Esophagus squamous epithelium (tissue), 5 donors: ENCODE results near the gene BTAF1. TPM values are rescaled to one million over a fixed set of nuclear protein-coding genes. Genes with fewer than 3 reads are reported as not detected.

Experiments
- DNase-seq: peaks from one replicate; lab custom pipeline; 2025; lab: John Stamatoyannopoulos, UW
- H3K27ac ChIP-seq, 4 donors: fragments of 200-600 bp; sonication (generic); one replicate each; pipeline ENCODE4 v1.5.1; 2016 to 2019; ENCODE audit warnings: mild to moderate bottlenecking in 1 of 4
- H3K27me3 ChIP-seq, 4 donors: fragments of 200-600 bp; sonication (generic); 1 replicate in 3 of 4; 2 replicates in 1 of 4; pipeline versions ENCODE4 v1.5.1 to v1.6.0; 2017 to 2021; ENCODE audit warnings: antibody characterized with exemption in 1 of 4
- H3K36me3 ChIP-seq, 3 donors: fragments of 200-600 bp; sonication (generic); one replicate each; pipeline ENCODE4 v1.5.1; 2016 to 2019
- H3K4me1 ChIP-seq, 3 donors: fragments of 200-600 bp; sonication (generic); one replicate each; pipeline ENCODE4 v1.5.1; 2017 to 2019
- H3K4me3 ChIP-seq, 4 donors: fragments of 200-600 bp; sonication (generic); 1 replicate in 3 of 4; 2 replicates in 1 of 4; pipeline ENCODE4 v1.5.1; 2016 to 2019; ENCODE audit warnings: mild to moderate bottlenecking in 2 of 4, moderate library complexity in 1 of 4
- H3K9me3 ChIP-seq, 3 donors: fragments of 200-600 bp; sonication (generic); one replicate each; pipeline ENCODE4 v1.5.1; 2016 to 2019
- CTCF ChIP-seq, 6 experiments: fragments of 450-650 bp in 4 of 6; fragments of 200-600 bp in 2 of 6; sonication (generic) in 2 of 6; IDR thresholded peaks; one replicate each; pipeline ENCODE4 v1.5.1; 2016 to 2019; ENCODE audit warnings: antibody characterized with exemption in 6 of 6, mild to moderate bottlenecking in 4 of 6, moderate library complexity in 4 of 6
- POLR2A ChIP-seq, 4 donors: fragments of 450-650 bp; IDR thresholded peaks; one replicate each; pipeline ENCODE4 v1.6.1; 2017; ENCODE audit warnings: antibody characterized with exemption in 4 of 4, mild to moderate bottlenecking in 4 of 4, moderate library complexity in 3 of 4
- WGBS, 2 donors: methylation state at CpG; one replicate each; pipeline ENCODE4 v1.1.5; 2018; 5-methylcytosine and 5-hydroxymethylcytosine counted together
- intact Hi-C: fragments of 100-400 bp; cut with DNase I; formaldehyde crosslinking; loops from one replicate; pipeline ENCODE4 v1.15.0; 2022
- small RNA-seq, 4 donors: library from RNA; depleted of rRNA; stranded (forward); fragments of <200 nt; gene quantifications; one replicate each; pipeline ENCODE3, GENCODE V24; 2016
- total RNA-seq, 4 donors: library from RNA; depleted of rRNA; stranded (reverse); fragments of >200 nt; gene quantifications; one replicate each; pipeline ENCODE4 v1.1.0, GENCODE V29; 2016
- donor health status: DM: yes; HTN: yes; CAD: no.

BTAF1 gene
- total RNA-seq, 4 donors from 2014 or later, result 19.0 to 52.8 (median 28.0) TPM

- Histone ChIP-seq H3K4me3 (no peak overlapping the region), H3K9me3 (no peaks in the 10 kb centered on the region), H3K4me1 (no peaks in the 10 kb centered on the region), H3K27me3 (no peaks in the 10 kb centered on the region), H3K27ac (no peak overlapping the region), H3K36me3 (peaks cover 0 to 76% (median 3%) of the 10 kb centered on the region in 3 donors)
- TF ChIP-seq CTCF (IDR thresholded peaks at IDR 0.05) (no peak), POLR2A (IDR thresholded peaks at IDR 0.05) (no peak)
- no peak for DNase-seq
- intact Hi-C loops, result no loop called here
- 68 to 82% methylated on average over 6 of the region's 6 CpGs for WGBS, 2 donors
Observed at GRCh38 chr10:92079003-92079402, 155.4 kb downstream of the BTAF1 start.

Small RNAs within 50 kb of the gene (small RNA-seq; reads per million reads assigned to genes)
- gene AL359198.2, result 0 reads per million in 4 donors
- gene RF00402, result 0 reads per million in 4 donors

Other genes with a start within 250 kb of the BTAF1 start
- 10 to 100 TPM; 33.1 to 43.5 (median 39.2) TPM for gene TNKS2, start 125.3 kb upstream of the BTAF1 start, total RNA-seq
- 1 to 10 TPM in 1 of 4 donors, under 1 TPM in 2, not detected in 1; 0.40 to 1.4 (median 0.57) TPM for gene FGFBP3, start 14.3 kb upstream of the BTAF1 start, total RNA-seq